SKM-1 (cell line): ENCODE data around the gene HACD4.
"Not testable (repeated sequence)": the region's sequence is repeated elsewhere in the genome, so short reads cannot be mapped to it uniquely, and the experiment has no call there.

Experiments used
- DNase-seq: peaks from one replicate; lab custom pipeline; 2025; ENCODE audit not compliant: unreplicated experiment; lab: John Stamatoyannopoulos, UW

The HACD4 gene

DNA sequence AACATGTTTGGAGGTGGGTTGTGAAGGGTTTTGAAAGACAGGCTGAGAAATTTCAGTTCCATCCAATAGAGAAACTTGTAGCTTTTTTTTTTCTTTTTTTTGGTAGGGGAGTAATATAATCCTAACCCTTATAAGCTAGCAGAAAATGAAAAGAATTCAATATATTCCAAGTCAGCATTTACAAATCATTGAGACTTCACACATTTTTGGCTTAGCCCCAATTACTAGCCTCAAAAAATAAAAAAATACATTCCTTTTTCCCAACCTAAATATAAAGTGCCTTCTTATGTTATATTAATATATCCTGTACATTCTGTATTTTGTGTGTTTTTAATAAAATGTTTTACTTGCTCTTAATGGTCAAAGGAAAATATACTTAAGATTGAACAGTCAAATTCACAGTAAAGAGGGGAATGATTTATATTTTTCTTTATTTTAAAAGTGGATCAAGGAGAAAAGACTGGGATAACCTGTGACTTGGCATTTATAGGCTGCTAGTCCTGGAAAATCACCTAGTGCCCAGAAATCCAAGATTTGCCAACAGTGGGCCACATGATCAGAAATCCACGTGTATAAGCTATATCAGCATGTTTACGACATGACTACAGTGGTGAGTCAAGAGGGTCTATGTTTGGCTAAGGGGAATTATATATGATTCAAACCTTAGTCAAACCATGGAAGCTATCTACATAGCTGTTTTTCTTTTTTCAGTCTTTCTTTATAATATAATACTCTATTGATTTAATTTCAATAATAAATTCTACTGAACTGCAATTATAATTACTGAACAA lies 14.5 kb downstream of the HACD4 start:
- DNase-seq, result no peak

GRCh38 chr9:21015995-21016394 lies 15.4 kb downstream of the HACD4 start:
- DNase-seq, result no peak

DNA sequence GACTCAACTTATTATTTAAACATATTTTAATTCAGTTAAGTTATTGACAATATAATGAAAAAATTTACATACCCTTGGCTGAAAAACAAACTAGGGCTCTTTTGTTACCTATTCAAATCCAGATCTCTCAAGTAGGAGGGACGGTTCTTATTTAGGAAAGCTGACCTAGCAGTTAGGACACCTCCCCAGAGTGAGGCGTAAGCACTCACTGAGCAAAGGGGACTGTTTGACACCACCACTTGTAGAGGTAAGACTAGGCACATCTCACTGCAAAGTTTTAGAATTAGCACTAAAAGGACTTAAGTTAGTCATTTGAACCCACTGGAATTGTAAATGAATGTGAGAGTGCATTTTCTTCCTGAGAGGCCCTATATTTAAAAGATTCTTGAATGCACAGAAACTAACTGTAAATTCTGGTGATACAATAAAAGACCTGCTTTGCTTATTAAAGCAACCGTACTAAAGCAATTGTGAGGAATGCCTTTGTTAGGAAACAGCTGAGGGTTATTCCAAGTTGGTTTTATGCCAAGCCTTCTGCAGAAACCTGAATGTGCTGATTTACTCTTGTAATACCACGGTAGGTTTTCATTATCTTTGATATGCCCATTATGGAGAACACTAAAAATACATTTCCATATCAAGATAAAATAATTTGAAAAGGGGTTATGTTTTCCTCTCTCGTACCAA lies 16.2 kb downstream of the HACD4 start:
- no peak for DNase-seq

DNA sequence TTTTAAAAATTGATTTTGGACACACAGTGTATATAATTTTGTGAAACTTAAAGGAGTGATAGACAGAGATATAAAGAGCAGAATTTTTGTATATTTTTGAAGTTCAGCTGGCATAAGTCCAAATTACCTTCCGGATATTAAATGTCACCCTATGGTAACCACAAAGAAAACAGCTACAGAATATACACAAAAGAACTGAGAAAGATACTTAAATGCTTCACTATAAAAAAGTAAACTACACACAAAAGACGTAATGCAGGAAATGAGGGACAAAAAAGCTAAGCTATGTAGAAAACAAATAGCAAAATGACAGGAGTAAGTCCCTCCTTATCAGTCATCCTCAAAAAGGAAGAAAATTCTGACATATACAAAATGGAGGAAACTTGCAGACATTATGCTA lies 29.4 kb downstream of the HACD4 start:
- DNase-seq, result no peak

DNA sequence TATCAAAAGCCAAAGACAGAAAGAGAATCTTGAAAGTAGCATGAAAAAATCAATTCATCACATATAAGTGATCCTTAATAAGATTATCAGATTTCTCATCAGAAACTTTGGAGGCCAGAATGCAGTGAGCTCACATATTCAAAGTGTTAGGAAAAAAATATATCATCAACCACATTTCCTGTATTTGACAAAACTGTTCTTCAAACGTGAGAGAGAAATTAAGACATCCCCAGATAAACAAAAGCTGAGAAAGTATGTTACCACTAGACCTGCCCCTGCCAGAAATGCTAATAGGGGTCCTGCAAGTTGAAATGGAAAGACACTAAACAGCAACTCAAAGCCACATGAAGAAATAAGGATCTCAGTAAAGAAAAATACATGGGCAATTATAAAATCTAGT lies 29.9 kb downstream of the HACD4 start:
- DNase-seq, result no peak

DNA sequence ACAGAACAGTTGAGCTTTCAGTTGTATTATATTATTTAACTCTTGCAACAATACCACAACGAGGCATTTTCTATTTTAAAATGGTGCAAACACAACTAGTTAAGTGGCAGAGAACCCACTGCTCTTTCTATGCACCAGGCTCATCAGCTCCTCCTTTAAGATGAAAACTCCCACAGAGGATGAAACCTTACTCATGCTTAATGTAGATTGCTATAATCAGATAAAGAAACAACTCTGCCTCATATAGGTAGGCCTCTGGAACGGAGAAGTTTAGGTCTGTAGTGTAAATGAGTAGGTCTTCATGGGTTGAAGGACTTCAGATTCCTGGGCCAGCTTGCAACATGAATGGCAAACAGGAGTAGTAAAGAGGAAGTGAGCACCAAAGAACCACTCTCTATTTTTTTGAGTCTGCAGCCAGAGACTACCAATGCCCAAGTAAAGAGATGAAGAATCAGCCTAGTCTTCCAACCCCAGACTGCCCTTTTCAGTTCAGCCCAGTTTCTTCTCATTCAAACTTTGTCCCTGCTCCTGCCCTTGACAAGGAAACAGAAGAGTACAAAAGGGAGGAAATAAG lies 33.9 kb downstream of the HACD4 start:
- DNase-seq, result peak; percentile 13

DNA sequence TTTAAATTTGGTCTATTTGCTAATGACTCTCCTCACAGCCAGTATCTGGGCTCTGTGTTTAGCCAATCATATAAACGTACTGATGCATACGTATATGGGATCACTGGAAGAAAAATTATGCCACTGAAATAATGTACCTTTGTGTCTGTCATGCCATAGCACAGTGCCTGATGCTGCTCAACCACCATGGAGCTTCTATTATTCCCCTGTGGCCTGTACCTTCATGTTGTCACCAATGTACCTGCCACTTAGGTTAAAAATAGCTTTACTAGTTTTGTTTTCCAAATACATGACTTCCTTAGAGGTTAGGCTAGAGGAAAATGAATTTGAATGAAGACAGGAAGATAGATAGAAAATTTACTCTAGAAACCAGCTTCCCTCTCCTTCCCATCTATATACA lies 34.6 kb downstream of the HACD4 start:
- DNase-seq, result no peak

DNA sequence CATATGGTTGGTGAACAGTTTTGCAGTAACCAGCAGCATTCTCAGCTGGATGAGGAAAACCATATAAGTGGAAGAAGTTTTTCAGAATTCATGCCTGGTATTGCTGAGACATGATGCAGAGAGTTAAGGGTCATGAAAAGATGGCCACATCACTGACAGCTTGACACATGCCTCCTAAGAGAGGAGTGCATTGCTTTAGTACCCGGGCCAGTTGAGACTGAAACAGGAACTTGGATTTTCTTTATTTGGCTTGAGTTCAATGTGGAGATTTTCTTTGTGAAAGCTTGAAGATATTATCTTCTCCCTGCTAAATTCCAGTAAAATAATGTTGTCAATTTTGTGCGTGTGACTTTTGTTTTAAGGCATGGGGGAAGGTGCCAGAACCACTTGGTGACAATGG lies 35.8 kb downstream of the HACD4 start:
- no peak for DNase-seq

DNA sequence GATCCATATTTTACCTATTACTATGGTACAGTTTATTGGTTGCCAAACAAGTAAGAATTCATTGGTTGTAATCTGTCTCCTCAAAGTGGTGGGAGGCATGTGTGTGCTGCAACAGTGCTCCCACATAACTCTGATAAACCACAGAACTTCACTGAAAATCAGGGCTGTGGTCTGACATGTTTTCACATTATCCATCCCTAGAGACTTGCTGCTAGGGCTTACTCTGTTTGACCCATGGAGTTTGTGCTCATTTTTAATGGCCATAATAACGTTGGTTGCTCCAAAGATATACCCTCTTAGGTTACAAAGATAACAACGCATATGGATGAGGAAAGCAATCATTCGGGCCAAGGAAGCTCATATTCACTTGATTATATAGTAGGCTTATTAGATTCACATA lies 37.0 kb downstream of the HACD4 start:
- no peak for DNase-seq

GRCh38 chr9:20990867-20991266 lies 40.6 kb downstream of the HACD4 start:
- peak; percentile 72 for DNase-seq

DNA sequence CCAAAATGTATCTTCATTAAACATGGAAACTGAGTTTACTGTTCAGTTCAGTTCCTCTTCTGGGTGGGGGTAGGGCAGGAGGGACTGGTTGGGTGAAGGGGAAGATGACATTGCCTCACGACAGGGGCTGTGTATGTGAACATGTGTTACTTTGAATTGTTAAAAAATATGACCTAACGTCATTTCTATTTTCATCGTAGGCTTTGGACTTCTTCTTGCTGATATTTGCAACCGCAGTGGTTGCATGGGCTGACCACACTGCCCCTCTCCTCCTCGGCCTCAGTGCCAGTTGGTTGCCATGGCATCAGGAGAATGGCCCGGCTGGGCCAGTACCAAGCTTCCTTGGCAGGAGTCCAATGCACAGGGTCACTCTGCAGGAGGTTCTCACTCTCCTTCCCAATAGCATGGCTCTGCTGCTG lies 41.5 kb downstream of the HACD4 start:
- peak; percentile 81 for DNase-seq

DNA sequence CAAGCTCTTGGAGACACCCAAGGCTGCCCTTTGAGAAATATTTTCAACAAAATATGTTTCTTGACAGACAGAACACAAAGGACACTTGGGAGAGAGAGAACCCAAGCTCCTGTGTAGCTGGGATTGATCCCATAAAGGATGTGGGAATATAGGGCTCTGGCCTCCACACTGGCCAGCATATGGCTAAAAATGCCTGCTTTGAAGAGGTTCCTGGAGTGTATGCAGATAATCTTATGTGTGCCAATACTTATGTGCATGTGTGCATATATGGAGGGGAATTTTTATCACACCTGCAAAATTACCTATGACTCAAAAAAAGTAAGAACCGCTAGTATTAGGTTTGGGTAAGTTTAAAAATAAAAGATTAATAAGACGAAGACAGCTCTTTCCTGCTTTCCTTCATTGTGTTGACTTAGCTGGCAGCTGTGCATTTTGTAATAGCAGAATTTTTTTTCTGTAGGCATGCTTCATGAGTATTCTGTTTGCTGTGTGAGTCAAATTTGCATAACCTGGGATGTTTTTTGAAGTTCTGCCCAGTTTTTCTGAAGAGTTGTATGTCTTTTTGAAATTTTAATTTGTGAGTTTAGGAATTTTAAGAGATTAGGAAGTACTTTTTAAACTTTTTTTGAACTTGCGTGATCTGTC lies 42.6 kb downstream of the HACD4 start:
- no peak for DNase-seq

DNA sequence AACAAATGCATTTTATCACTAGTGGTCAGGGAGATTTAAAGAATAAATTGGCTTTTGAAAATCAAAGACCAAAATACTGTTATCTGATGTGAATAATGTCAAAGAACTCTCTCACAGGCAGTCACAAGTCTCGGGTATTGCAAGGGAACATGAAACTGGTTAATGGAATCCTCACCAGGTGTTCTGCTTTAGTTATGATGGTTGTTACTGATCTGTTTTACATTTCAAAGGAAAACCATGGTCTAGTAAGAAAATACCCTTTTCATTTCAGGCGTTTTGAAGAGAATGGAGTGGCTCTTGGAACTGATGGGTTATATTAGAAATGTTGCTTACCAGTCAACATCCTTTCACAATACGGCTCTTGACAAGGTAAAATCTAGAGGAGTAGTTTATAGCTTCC lies 43.4 kb downstream of the HACD4 start:
- no peak for DNase-seq

GRCh38 chr9:20987521-20987920 lies 43.9 kb downstream of the HACD4 start:
- no peak for DNase-seq

GRCh38 chr9:20985851-20986600 lies 45.4 kb downstream of the HACD4 start:
- DNase-seq, result no peak

DNA sequence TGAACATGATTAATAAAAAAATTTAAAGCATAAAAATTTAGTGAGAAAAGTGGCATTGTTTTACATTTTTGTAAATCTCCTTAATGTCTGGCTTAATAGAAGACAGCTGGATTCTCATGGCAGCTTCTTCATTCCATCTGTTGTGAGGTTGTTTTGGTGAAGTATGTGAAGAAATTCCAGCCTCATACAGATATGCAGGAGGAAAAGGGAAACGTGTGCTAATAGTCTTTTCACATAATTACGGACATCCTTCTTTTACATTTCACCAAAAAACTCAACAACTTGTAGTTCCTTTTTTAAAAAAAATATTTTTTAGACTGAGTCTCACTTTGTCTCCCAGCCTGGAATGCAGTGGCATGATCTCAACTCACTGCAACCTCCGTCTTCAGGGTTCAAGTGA lies 46.9 kb downstream of the HACD4 start:
- DNase-seq, result no peak

DNA sequence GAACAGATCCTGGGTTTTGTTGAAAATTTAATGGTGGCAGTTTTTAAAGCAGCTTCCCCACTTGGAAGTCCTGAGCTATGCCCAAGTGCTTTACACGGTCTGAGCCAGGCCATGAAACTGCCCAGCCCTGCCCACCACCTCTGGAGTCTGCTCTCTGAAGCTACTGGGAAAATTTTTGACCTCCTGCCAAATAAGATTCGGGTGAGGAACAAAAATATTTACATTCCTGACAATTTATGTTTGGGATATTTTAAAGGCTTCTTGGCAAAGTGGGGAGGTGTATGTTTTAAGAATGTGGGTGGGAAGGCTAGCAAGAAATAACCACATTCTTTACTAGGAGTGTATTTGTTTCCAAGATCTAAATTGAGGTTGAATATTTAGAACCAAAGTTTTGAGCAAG lies 50.0 kb downstream of the HACD4 start:
- no peak for DNase-seq

GRCh38 chr9:20980832-20981455 lies 50.5 kb downstream of the HACD4 start:
- peak; percentile 44 for DNase-seq

- DNase-seq, result no peak
Observed at GRCh38 chr9:20978249-20978648, 53.2 kb downstream of the HACD4 start.

DNA sequence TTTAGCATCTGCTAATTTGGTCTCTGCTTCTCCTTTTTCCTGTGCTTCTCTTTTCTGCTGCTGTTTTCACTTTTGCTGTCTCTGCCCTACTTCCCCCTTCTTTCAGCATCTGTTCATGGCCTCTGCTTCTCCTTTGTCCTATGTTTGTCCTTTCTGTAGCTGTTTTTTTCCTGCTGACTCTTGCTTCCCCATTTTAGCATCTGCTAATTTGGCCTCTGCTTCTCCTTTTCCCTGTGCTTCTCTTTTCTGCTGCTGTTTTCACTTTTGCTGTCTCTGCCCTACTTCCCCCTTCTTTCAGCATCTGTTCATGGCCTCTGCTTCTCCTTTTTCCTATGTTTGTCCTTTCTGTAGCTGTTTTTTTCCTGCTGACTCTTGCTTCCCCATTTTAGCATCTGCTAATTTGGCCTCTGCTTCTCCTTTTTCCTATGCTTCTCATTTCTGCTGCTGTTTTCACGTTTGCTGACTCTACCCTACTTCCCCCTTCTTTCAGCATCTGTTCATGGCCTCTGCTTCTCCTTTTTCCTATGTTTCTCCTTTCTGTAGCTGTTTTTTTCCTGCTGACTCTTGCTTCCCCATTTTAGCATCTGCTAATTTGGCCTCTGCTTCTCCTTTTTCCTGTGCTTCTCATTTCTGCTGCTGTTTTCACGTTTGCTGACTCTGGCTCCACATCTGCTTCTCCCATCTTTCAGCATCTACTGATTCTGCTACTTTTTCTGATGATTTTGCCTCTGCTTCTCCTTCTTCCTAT lies 57.1 kb downstream of the HACD4 start:
- not testable (repeated sequence) for DNase-seq
